ENCODE data around the gene RRP9. TPM values are rescaled to one million over a fixed set of nuclear protein-coding genes. Genes with fewer than 3 reads are reported as not detected.

The RRP9 gene
- total and polyA plus RNA-seq, 2 donors (not counting 3 experiments of a cell fraction or from before 2014, with no cell fraction given): 26.0 to 30.1 TPM

- Histone ChIP-seq H4K20me1 (replicated peaks; ENCODE audit: control insufficient read depth, extremely low read depth, insufficient read depth, low read length) (no peaks in the 10 kb centered on the region), H3K36me3 (ENCODE audit: control insufficient read depth in 2 of 2, extremely low read depth in 1 of 2, insufficient read depth in 2 of 2, low read length in 2 of 2) (peaks cover 0 to 20% of the 10 kb centered on the region in 2 experiments), H3K9me1 (replicated peaks; ENCODE audit: control insufficient read depth, extremely low read depth, insufficient read depth, low read length) (no peaks in the 10 kb centered on the region), H3K27me3 (ENCODE audit: control insufficient read depth in 2 of 2, insufficient read depth in 2 of 2, low read length in 2 of 2) (no peaks in the 10 kb centered on the region), H3K9ac (replicated peaks; ENCODE audit: extremely low read depth, insufficient read depth, low read length) (no peak overlapping the region), H2AFZ (ENCODE audit: low read depth, low read length) (no peak overlapping the region), H3K27ac (ENCODE audit: insufficient read depth, low read depth, low read length) (no peak overlapping the region), H3K4me1 (ENCODE audit: control insufficient read depth, extremely low read depth, insufficient read depth, low read length) (no peaks in the 10 kb centered on the region), H3K79me2 (ENCODE audit: control insufficient read depth, insufficient read depth, low read length) (no peaks in the 10 kb centered on the region), H3K9me3 (replicated peaks; ENCODE audit: control insufficient read depth, insufficient read depth, low read length) (no peaks in the 10 kb centered on the region), H3K4me2 (ENCODE audit: insufficient read depth, low read length) (no peak overlapping the region), H3K4me3 (replicated peaks in 1 of 3; ENCODE audit: insufficient read depth in 1 of 3, low read depth in 1 of 3, low read length in 3 of 3) (no peak overlapping the region)
- POLR2A ChIA-PET: no interaction called here
- intact Hi-C loops (cut with micrococcal nuclease) (no loop called here), dilution Hi-C loops (cut with MboI; ENCODE audit: extremely low pct_ligation_motif_present, low sequenced_read_pairs) (no loop called here)
- DNase-seq (ENCODE audit: low read depth, low spot score) (no peak), FAIRE-seq (no peak)
- CTCF ChIA-PET: no interaction called here
- TF ChIP-seq JUN (IDR thresholded peaks at IDR 0.05; ENCODE audit: borderline replicate concordance, insufficient read depth, insufficient read length, low read depth) (no peak), CTCF (IDR thresholded peaks at IDR 0.05; ENCODE audit: extremely low read depth in 1 of 2, insufficient read depth in 1 of 2, low read depth in 1 of 2, low read length in 2 of 2) (no peak), POLR2A (IDR thresholded peaks at IDR 0.05; ENCODE audit: low read depth, low read length) (no peak), FOS (IDR thresholded peaks at IDR 0.05; ENCODE audit: borderline replicate concordance, insufficient read depth, low read length) (no peak), POLR2AphosphoS5 (IDR thresholded peaks at IDR 0.05; ENCODE audit: insufficient read depth, low read depth, low read length) (no peak), EZH2 (IDR thresholded peaks at IDR 0.05; ENCODE audit: borderline replicate concordance, low read depth, low read length, severe bottlenecking) (no peak), MYC (IDR thresholded peaks at IDR 0.05; ENCODE audit: low read depth, low read length) (no peak), GATA2 (IDR thresholded peaks at IDR 0.05; ENCODE audit: insufficient read depth, insufficient read length, low read depth, low read length) (no peak)
- TF ChIP-seq, protein P1, sequence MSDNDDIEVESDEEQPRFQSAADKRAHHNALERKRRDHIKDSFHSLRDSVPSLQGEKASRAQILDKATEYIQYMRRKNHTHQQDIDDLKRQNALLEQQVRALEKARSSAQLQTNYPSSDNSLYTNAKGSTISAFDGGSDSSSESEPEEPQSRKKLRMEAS (IDR thresholded peaks at IDR 0.05; ENCODE audit: insufficient read depth, insufficient read length): no peak
- no TSS peak for BruUV-seq (replicated peaks)
Observed at GRCh38 chr3:51930439-51930838, 11.3 kb downstream of the RRP9 start.

Measured in endothelial cell of umbilical vein (primary cell).